ENCODE data around the gene OR2T29.
"Not testable (repeated sequence)": the region's sequence is repeated elsewhere in the genome, so short reads cannot be mapped to it uniquely, and the experiment has no call there.

OR2T29 gene

DNA sequence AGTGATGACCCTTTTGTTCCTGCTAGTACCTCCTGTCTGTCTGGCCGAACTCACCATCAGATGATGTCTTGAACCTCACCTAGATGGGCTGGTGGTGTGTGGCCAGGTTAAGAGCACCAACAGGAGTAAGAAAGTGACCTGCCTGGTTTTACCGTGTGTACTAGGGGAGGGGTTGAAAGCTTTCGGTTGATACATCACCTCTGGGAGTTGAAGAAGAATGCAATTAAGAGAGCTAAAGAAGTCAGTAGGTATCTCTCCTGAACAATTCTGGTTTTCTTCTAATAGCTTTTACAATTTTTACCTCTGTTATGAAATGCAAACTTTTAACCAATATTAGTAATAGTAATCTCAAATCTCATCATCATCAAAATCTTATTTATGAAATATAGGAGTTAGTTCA lies at the start of gene OR2T29:
Gene OR2T29 (minus strand): TSS at position 101 of the 400 bp plus-strand sequence. CDS start 3,281 bp downstream, outside the sequence.
- DNase-seq, result not testable (repeated sequence)

- DNase-seq, result no peak
Observed at GRCh38 chr1:248611883-248612414, 49.4 kb upstream of the OR2T29 start.

GRCh38 chr1:248610301-248610700 lies 47.7 kb upstream of the OR2T29 start:
- DNase-seq, result no peak

DNA sequence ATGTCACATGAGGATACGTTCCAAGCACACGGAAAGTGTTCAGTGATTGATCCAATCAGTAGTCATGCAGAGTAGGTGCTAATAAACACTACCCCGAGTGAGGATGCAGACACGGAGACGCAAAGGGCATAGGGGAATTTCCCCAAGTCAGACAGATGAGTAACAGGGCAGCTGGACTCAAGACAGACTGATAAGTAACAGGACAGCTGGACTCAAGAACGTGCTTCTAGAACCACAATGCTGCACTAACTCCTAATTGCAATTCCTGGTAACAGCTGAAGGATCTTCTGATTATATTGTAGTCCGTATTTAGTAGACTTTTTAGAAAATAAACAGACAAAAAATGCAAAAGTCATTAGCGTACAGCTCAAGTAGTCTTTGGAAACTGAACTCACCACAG lies 36.8 kb upstream of the OR2T29 start:
- no peak for DNase-seq

DNA sequence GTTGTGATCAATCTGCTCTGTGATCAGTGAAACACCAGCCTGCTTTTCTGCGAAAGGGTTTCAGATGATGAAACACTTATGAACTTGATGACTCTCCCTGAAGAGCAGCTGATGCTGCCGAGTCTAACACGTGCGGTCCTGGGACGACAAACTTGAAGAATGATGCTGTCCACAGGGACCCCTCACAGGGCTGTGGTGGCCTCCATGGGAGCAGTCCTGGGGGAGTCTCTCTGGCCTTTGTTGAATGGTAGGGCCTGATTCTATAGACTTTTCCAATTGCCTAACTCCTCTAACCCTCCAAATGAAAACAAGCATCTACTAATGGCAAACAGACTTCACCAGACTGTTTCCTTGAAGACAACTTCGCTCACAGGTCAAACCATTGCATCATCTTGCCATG lies 35.0 kb upstream of the OR2T29 start, which contains the start of gene OR2T10:
Gene OR2T10 (minus strand): TSS at position 112 of the 400 bp plus-strand sequence. CDS start 3,932 bp downstream, outside the sequence.
- DNase-seq, result no peak

DNA sequence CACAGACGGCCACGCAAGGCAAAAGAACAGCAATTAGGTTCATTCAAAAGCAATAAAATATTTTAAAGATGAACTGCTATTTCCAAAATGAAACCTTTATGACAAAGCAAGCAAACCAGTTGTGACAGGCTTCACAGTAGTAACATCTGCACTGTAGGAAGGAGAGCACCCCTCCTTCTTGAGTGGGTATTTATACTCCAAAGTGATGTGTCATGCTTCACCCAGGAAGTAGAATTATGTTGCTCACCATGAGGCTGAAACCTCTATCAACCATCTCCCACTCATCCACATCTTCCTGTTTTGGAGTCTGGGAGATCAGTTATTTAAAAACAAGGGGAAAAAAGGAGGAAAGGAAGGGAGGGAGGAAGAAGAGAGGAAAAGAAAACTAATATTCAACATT lies 34.0 kb upstream of the OR2T29 start:
- DNase-seq, result no peak

DNA sequence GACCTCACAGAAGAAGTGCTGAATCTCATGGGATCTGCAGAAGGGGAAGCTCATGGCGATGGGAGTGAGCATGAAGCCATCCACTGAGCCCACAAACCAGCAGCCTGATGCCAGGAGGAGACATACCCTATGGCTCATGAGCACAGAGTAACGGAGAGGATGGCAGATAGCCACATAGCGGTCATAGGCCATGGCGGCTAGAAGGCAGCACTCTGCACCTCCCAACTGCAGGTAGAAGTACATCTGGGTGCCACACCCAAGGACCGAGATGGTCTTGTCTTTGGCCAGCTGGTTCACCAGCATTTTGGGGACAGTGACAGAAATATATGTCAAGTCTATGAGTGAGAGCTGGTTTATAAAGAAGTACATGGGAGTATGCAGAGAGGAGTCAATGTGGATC lies 30.7 kb upstream of the OR2T29 start:
- DNase-seq, result no peak

GRCh38 chr1:248592655-248593054 lies 30.1 kb upstream of the OR2T29 start:
- DNase-seq, result no peak

- no peak for DNase-seq
Observed at GRCh38 chr1:248590055-248590454, 27.5 kb upstream of the OR2T29 start.

GRCh38 chr1:248589334-248589733 lies 26.8 kb upstream of the OR2T29 start:
- DNase-seq, result no peak

DNA sequence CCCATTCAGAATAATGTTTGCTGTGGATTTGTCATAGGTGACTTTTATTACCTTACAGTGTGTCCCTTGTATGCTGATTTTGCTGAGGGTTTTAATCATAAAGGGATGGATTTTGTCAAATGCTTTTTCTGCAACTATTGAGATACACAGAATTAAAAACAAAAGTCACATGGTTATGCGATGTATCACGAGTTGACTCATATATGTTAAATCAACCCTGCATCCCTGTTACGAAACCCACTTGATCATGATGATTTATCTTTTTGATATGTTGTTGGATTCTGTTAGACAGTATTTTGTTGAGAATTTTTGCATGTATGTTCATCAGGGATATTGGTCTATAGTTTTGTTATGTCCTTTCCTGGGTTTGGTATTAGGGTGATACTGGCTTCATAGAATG lies 22.7 kb upstream of the OR2T29 start:
- DNase-seq, result no peak

- no peak for DNase-seq
Observed at GRCh38 chr1:248576260-248576980, 13.8 kb upstream of the OR2T29 start.

DNA sequence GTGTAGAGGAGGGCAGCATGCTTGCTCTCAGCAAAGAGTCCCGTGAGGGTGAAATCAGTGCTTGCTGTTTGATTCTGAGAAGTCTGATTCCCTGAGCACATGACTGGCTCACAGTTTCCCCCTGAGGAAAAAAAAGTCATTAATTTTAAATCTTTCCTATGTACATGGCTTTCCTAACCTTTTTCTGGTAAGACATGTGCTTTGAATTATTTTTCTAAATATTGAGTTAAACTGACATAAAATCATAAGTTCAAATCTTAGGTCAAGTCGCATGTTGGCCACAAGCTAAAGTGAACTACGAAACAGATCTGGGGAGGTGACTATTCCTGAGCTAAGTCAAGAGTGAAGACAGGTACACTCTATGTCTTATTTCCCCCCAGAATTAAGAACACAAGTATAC lies 12.1 kb upstream of the OR2T29 start, which contains the start of gene OR2T34:
Gene OR2T34 (minus strand): TSS at position 101 of the 400 bp plus-strand sequence. CDS start 0 bp downstream, at position 101.
- not testable (repeated sequence) for DNase-seq

- not testable (repeated sequence) for DNase-seq
Observed at GRCh38 chr1:248573856-248574255, 11.3 kb upstream of the OR2T29 start.

DNA sequence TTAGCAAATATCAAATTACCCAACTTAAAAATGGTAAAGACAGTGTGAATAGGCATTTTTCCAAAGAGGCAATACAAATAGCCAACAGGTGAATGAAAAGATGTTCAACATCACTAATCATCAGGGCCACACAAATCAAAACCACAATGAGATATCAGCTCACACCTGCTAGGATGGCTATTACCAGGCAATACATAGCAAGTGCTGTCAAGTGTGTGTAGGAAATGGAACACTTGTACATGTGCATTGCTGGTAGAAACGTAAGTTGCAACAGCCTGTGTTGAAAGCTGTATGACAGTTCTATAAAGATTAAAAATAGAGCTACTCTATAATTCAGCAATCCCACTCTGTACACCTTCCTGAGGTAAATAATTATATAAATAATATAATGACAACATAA lies 9.5 kb upstream of the OR2T29 start:
- DNase-seq, result not testable (repeated sequence)

DNA sequence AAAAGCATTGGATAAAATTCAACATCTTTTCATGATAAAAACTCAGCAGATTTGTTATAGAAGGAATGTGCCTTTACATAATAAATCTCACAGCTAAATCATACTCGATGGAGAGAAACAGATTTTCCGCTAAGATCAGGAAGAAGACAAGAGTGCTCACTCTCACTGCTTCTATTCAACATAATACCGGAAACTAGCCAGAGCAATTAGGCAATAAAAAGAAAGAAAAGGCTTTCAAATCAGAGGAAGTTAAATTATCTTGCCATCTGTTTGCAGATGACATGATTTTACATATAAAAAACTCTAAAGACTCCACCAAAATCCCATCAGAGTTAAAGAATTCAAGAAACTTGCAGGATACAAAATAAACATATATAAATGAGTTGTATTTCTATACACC lies 8.2 kb upstream of the OR2T29 start:
- DNase-seq, result not testable (repeated sequence)

GRCh38 chr1:248569049-248569448 lies 6.5 kb upstream of the OR2T29 start:
- not testable (repeated sequence) for DNase-seq

DNA sequence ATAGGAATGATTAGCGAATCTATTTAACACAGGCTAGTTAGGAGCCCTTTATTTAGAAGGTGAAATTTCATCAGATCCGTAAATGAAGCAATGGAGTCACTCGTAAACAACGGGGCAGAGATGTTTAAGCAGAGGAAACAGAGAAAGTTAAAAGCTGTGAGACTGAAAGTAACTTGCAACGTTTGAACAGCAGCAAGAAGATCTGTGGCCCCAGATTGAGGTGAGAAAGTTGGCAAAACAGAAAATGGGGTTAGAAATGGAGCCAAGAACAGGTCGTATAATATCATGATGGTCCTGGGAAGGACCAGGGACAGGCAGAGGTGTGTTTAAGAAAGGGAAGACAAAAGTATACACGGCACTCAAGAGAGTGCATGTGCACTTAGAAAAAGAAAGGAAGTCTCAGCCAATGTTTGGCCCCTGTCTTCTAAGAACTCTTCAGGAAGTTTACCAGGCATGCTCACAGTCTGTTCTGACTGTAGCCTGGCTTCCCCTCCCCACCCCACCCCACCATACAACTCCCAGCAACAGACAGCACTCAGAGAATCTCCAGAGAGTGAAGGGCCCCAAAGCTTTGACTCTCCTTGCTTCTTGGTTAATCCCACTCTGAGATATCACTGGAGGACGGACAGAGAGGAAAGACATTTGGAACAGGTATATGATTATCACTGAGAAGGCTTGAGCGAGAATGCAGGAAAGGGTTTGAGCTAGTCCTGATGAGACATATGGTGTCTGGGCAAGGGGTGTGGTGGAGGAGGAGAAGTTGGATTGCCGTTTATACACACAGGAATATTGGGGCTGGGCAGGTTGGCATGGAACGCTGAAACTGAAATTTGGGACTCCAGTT lies 3.2 kb upstream of the OR2T29 start:
- DNase-seq, result not testable (repeated sequence)

GRCh38 chr1:248551027-248551426 lies 11.5 kb downstream of the OR2T29 start:
- DNase-seq, result not testable (repeated sequence)

GRCh38 chr1:248547383-248547782 lies 15.2 kb downstream of the OR2T29 start:
- not testable (repeated sequence) for DNase-seq

GRCh38 chr1:248537449-248537848 lies 25.1 kb downstream of the OR2T29 start:
- not testable (repeated sequence) for DNase-seq

DNA sequence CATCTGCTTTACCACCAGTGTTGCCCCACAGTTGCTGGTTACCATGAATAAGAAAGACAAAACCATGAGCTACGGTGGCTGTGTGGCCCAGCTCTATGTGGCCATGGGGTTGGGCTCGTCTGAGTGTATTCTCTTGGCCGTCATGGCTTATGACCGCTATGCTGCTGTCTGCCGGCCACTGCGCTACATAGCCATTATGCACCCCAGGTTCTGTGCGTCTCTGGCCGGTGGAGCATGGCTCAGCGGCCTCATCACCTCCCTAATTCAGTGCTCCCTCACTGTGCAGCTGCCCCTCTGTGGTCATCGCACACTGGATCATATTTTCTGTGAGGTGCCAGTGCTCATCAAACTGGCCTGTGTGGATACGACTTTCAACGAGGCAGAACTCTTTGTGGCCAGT lies 40.7 kb downstream of the OR2T29 start:
- DNase-seq, result no peak

GRCh38 chr1:248510217-248510616 lies 52.4 kb downstream of the OR2T29 start:
- not testable (repeated sequence) for DNase-seq
